Mesenchymal stem cell (in vitro differentiated cells and primary cell): ENCODE measurements around the gene BCL7C.

ENCODE experiments used
- DNase-seq: peaks from one replicate; pipeline ENCODE4 v3.0.0-alpha.2; 2013
- H2AFZ ChIP-seq: one replicate; pipeline ENCODE4 v1.6.1; 2013; ENCODE audit warnings: low read depth, mild to moderate bottlenecking, control low read depth, inconsistent platforms, low read length, moderate library complexity
- H2AK5ac ChIP-seq: 2 replicates; pipeline ENCODE4 v1.6.1; 2013; ENCODE audit warnings: low read length, moderate library complexity, mild to moderate bottlenecking, inconsistent platforms; ENCODE audit not compliant: severe bottlenecking
- H2BK120ac ChIP-seq: one replicate; pipeline ENCODE4 v1.6.1; 2013; ENCODE audit warnings: low read depth, mild to moderate bottlenecking, inconsistent platforms, low read length, moderate library complexity
- H2BK12ac ChIP-seq, 2 experiments: one replicate each; pipeline ENCODE4 v1.6.1; 2013; ENCODE audit warnings: inconsistent platforms in 2 of 2, low read length in 2 of 2, mild to moderate bottlenecking in 2 of 2, moderate library complexity in 2 of 2, control low read depth in 1 of 2
- H2BK15ac ChIP-seq: one replicate; pipeline ENCODE4 v1.6.1; 2013; ENCODE audit warnings: mild to moderate bottlenecking, low read depth, inconsistent platforms; ENCODE audit not compliant: poor library complexity, severe bottlenecking
- H2BK5ac ChIP-seq: 2 replicates; pipeline ENCODE4 v1.6.1; 2013; ENCODE audit warnings: low read depth, mild to moderate bottlenecking, low read length, control low read depth, inconsistent platforms; ENCODE audit not compliant: poor library complexity, severe bottlenecking
- H3K14ac ChIP-seq, 2 experiments: one replicate each; pipeline ENCODE4 v1.6.1; 2013; ENCODE audit warnings: inconsistent platforms in 2 of 2, low read length in 2 of 2, control low read depth in 1 of 2, mild to moderate bottlenecking in 1 of 2, moderate library complexity in 1 of 2
- H3K18ac ChIP-seq, 2 experiments: one replicate each; pipeline ENCODE4 v1.6.1; 2013; ENCODE audit warnings: inconsistent platforms in 2 of 2, low read length in 2 of 2, control low read depth in 1 of 2, low read depth in 1 of 2, mild to moderate bottlenecking in 1 of 2
- H3K23ac ChIP-seq, 2 experiments: one replicate each; pipeline ENCODE4 v1.6.1; 2013; ENCODE audit warnings: inconsistent platforms in 2 of 2, low read length in 2 of 2, mild to moderate bottlenecking in 2 of 2, moderate library complexity in 2 of 2, control low read depth in 1 of 2
- H3K27ac ChIP-seq: 2 replicates; pipeline ENCODE4 v1.5.1; 2013; ENCODE audit warnings: mild to moderate bottlenecking, moderate library complexity, low read length, control low read depth, inconsistent platforms; ENCODE audit not compliant: poor library complexity, severe bottlenecking
- H3K27me3 ChIP-seq, 2 experiments: 2 replicates each; pipeline versions ENCODE4 v1.6.1 to v1.7.0; 2013; ENCODE audit warnings: low read length in 2 of 2, mild to moderate bottlenecking in 2 of 2, moderate library complexity in 2 of 2, control low read depth in 1 of 2, inconsistent platforms in 1 of 2; ENCODE audit not compliant: control insufficient read depth in 1 of 2, insufficient read depth in 1 of 2
- H3K36me3 ChIP-seq, 2 experiments: 2 replicates each; pipeline versions ENCODE4 v1.6.1 to v1.7.0; 2013; ENCODE audit warnings: low read length in 2 of 2, control low read depth in 1 of 2, inconsistent platforms in 1 of 2, low read depth in 1 of 2, mild to moderate bottlenecking in 1 of 2; ENCODE audit not compliant: insufficient read depth in 2 of 2, control insufficient read depth in 1 of 2
- H3K4ac ChIP-seq, 2 experiments: one replicate each; pipeline ENCODE4 v1.6.1; 2013; ENCODE audit warnings: inconsistent platforms in 2 of 2, low read length in 2 of 2, mild to moderate bottlenecking in 2 of 2, moderate library complexity in 2 of 2, control low read depth in 1 of 2, low read depth in 1 of 2
- H3K4me1 ChIP-seq: 2 replicates; pipeline ENCODE4 v1.6.1; 2013; ENCODE audit warnings: low read depth, low read length, control low read depth; ENCODE audit not compliant: control insufficient read depth, insufficient read depth
- H3K4me2 ChIP-seq: 2 replicates; pipeline ENCODE4 v1.6.1; 2013; ENCODE audit warnings: low read length, mild to moderate bottlenecking, inconsistent platforms; ENCODE audit not compliant: poor library complexity, severe bottlenecking
- H3K4me3 ChIP-seq, 2 experiments: 2 replicates each; pipeline versions ENCODE4 v1.5.1 to v1.7.0; 2013; ENCODE audit warnings: low read length in 2 of 2, mild to moderate bottlenecking in 2 of 2, control low read depth in 1 of 2, low read depth in 1 of 2; ENCODE audit not compliant: insufficient read depth in 1 of 2
- H3K79me1 ChIP-seq: replicated peaks from 2 replicates; pipeline ENCODE4 v1.6.1; 2013; ENCODE audit warnings: mild to moderate bottlenecking, control low read depth, low read length, inconsistent platforms; ENCODE audit not compliant: poor library complexity, severe bottlenecking
- H3K9ac ChIP-seq: 2 replicates; pipeline ENCODE4 v1.7.0; 2013; ENCODE audit warnings: mild to moderate bottlenecking, low read length, moderate library complexity
- H3K9me3 ChIP-seq: 2 replicates; pipeline ENCODE4 v1.7.0; 2013; ENCODE audit warnings: mild to moderate bottlenecking, low read length; ENCODE audit not compliant: control insufficient read depth
- H4K8ac ChIP-seq: one replicate; pipeline ENCODE4 v1.6.1; 2013; ENCODE audit warnings: inconsistent platforms, mild to moderate bottlenecking, low read length, moderate library complexity
- H4K91ac ChIP-seq: one replicate; pipeline ENCODE4 v1.6.1; 2013; ENCODE audit warnings: mild to moderate bottlenecking, low read length, inconsistent platforms
- WGBS: methylation state at CpG from one replicate; pipeline ENCODE4 v1.1.7; 2013; ENCODE audit warnings: mixed read lengths; 5-methylcytosine and 5-hydroxymethylcytosine counted together

The BCL7C gene

GRCh38 chr16:30907064-30907463, 13.2 kb upstream of the BCL7C start:
- Histone ChIP-seq H2BK5ac (no peak overlapping the region), H3K4ac (no peak overlapping the region), H3K9ac (no peak overlapping the region), H2BK120ac (no peak overlapping the region), H3K23ac (no peak overlapping the region), H3K4me1 (peaks cover 3% of the 10 kb centered on the region), H3K14ac (no peak overlapping the region), H3K4me3 (no peak overlapping the region), H2BK12ac (no peak overlapping the region), H3K27ac (no peak overlapping the region), H4K91ac (no peak overlapping the region), H3K9me3 (no peaks in the 10 kb centered on the region), H4K8ac (no peak overlapping the region), H2AFZ (no peak overlapping the region), H3K4me2 (no peak overlapping the region), H3K27me3 (no peaks in the 10 kb centered on the region), H3K18ac (no peak overlapping the region), H3K36me3 (no peaks in the 10 kb centered on the region), H2BK15ac (no peak overlapping the region), H2AK5ac (no peak overlapping the region), H3K79me1 (no peaks in the 10 kb centered on the region)
- no peak for DNase-seq
- 97% methylated on average over 3 of the region's 4 CpGs for WGBS

- H3K27me3 ChIP-seq: no peaks in the 10 kb centered on the region
Observed at GRCh38 chr16:30904114-30904780, 10.4 kb upstream of the BCL7C start.

GRCh38 chr16:30903596-30903995, 9.7 kb upstream of the BCL7C start:
- Histone ChIP-seq H4K91ac (peak overlapping the region; percentile 28), H2BK15ac (peak overlapping the region; percentile 33), H2BK12ac (no peak overlapping the region), H2AFZ (no peak overlapping the region), H3K14ac (no peak overlapping the region), H3K9me3 (no peaks in the 10 kb centered on the region), H2AK5ac (no peak overlapping the region), H3K4me1 (peaks cover 3% of the 10 kb centered on the region), H4K8ac (peak overlapping the region; percentile 92), H2BK120ac (no peak overlapping the region), H3K36me3 (peaks cover 3 to 7% of the 10 kb centered on the region in 2 experiments), H2BK5ac (no peak overlapping the region), H3K4me2 (no peak overlapping the region), H3K4me3 (no peak overlapping the region), H3K18ac (peak overlapping the region in 1 of 2 experiments; percentile 27), H3K23ac (no peak overlapping the region), H3K9ac (no peak overlapping the region), H3K27ac (no peak overlapping the region), H3K79me1 (peaks cover 5% of the 10 kb centered on the region), H3K4ac (peak overlapping the region; percentile 32 to 40), H3K27me3 (no peaks in the 10 kb centered on the region)
- WGBS: 89% methylated on average over 4 of the region's 4 CpGs
- no peak for DNase-seq

More at GRCh38 chr16:30904114-30904780, 10.4 kb upstream of the BCL7C start:
- Histone ChIP-seq H2AFZ (no peak overlapping the region), H3K4me3 (no peak overlapping the region), H3K79me1 (peaks cover 5% of the 10 kb centered on the region), H3K27ac (no peak overlapping the region), H4K8ac (peak overlapping the region; percentile 92), H2BK5ac (no peak overlapping the region), H2BK12ac (peak overlapping the region; percentile 15 to 28), H2AK5ac (no peak overlapping the region), H3K23ac (no peak overlapping the region), H3K4ac (peak overlapping the region; percentile 32 to 40), H4K91ac (peak overlapping the region; percentile 25), H3K9ac (no peak overlapping the region), H3K9me3 (no peaks in the 10 kb centered on the region), H3K18ac (peak overlapping the region in 1 of 2 experiments; percentile 27), H3K36me3 (peaks cover 3 to 6% of the 10 kb centered on the region in 2 experiments), H3K4me1 (peaks cover 3% of the 10 kb centered on the region), H2BK15ac (no peak overlapping the region), H3K4me2 (no peak overlapping the region), H2BK120ac (no peak overlapping the region), H3K14ac (no peak overlapping the region)
- DNase-seq: no peak
- WGBS: 96% methylated on average over 19 of the region's 19 CpGs

GRCh38 chr16:30903002-30903401, 9.1 kb upstream of the BCL7C start:
- H3K9ac ChIP-seq: peak overlapping the region; percentile 88
- peaks cover 5% of the 10 kb centered on the region for H3K79me1 ChIP-seq
- DNase-seq: no peak
- H3K4me2 ChIP-seq: no peak overlapping the region
- H3K23ac ChIP-seq: no peak overlapping the region
- H2BK15ac ChIP-seq: no peak overlapping the region
- peak overlapping the region; percentile 2 for H2BK120ac ChIP-seq
- peak overlapping the region in 1 of 2 experiments; percentile 61 for H2BK12ac ChIP-seq
- H3K27me3 ChIP-seq: no peaks in the 10 kb centered on the region
- H3K18ac ChIP-seq: no peak overlapping the region
- peak overlapping the region; percentile 84 for H4K8ac ChIP-seq
- H3K4me3 ChIP-seq: peak overlapping the region in 1 of 2 experiments; percentile 78
- H4K91ac ChIP-seq: peak overlapping the region; percentile 60
- H3K36me3 ChIP-seq: peaks cover 3 to 7% of the 10 kb centered on the region in 2 experiments
- no peak overlapping the region for H2BK5ac ChIP-seq
- no peak overlapping the region for H2AFZ ChIP-seq
- no peak overlapping the region for H3K27ac ChIP-seq
- H2AK5ac ChIP-seq: peak overlapping the region; percentile 53
- no peak overlapping the region for H3K14ac ChIP-seq
- H3K4ac ChIP-seq: peak overlapping the region in 1 of 2 experiments; percentile 1
- WGBS: 90% methylated on average over 4 of the region's 4 CpGs
- peaks cover 3% of the 10 kb centered on the region for H3K4me1 ChIP-seq
- no peaks in the 10 kb centered on the region for H3K9me3 ChIP-seq
